Measurements from ENCODE around the gene NUP93.

- TF ChIP-seq CTCF (IDR thresholded peaks at IDR 0.05) (no peak), POLR2A (IDR thresholded peaks at IDR 0.05) (no peak)
These were observed 47.6 kb downstream of the NUP93 start for GRCh38 chr16:56777482-56777881.
